Measurements from ENCODE around the gene TRAF3IP1. TPM values are rescaled to one million over a fixed set of nuclear protein-coding genes. Genes with fewer than 3 reads are reported as not detected.

TRAF3IP1 gene
- total RNA-seq, 1 experiment from 2014 or later = 3.9 TPM

DNA sequence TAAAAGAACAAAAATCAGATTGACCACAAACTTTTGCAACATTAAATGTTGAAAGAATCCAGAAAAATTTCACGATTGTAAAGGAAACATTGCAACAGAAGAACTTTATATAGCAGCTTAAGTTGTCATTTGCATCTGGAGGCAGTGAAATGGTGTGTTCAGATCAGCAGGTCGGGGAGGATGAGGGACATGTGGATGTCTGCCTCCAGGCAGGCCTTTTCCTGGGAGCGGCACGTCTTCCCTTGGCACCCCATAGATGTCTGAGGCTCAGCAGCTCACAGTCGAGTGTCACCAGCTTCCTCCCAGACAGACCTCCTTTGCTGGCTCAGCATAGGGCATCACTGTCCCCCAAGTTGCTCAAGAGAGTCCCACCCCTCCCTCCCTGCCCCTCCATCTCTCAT lies 62.1 kb downstream of the TRAF3IP1 start:
- Histone ChIP-seq H3K36me3 (replicated peaks; ENCODE audit: control insufficient read depth, insufficient read depth, low read length) (no peaks in the 10 kb centered on the region; the same call in 1 of the 2 replicates), H3K4me3 (ENCODE audit: insufficient read depth, low read depth, low read length) (no peak overlapping the region), H3K27me3 (ENCODE audit: control insufficient read depth, insufficient read depth, low read length) (no peaks in the 10 kb centered on the region)
- no peak for DNase-seq

DNA sequence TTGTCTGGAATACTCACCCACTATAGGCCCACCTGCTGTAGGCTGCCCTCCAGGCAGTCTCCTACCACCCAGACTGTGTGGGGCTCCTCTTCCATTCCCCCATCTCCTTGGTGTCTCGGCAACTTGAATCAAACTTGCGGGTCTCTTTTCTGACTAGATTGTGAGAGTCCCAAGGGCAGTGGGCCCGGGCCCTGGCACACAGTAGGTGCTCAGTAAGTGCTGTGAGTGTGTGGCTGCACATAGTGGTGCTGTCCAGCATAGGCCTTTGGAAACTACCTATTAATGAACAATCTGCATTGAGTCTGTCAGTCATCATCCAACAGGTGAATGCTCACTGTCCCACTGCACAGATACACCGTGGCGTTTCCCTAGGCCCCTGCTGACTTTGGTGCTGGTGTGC lies 62.8 kb downstream of the TRAF3IP1 start:
- no peak overlapping the region for H3K4me3 ChIP-seq (ENCODE audit: insufficient read depth, low read depth, low read length)
- DNase-seq = no peak
- H3K36me3 ChIP-seq (replicated peaks; ENCODE audit: control insufficient read depth, insufficient read depth, low read length) = no peaks in the 10 kb centered on the region; the same call in 1 of the 2 replicates
- H3K27me3 ChIP-seq (ENCODE audit: control insufficient read depth, insufficient read depth, low read length) = no peaks in the 10 kb centered on the region

DNA sequence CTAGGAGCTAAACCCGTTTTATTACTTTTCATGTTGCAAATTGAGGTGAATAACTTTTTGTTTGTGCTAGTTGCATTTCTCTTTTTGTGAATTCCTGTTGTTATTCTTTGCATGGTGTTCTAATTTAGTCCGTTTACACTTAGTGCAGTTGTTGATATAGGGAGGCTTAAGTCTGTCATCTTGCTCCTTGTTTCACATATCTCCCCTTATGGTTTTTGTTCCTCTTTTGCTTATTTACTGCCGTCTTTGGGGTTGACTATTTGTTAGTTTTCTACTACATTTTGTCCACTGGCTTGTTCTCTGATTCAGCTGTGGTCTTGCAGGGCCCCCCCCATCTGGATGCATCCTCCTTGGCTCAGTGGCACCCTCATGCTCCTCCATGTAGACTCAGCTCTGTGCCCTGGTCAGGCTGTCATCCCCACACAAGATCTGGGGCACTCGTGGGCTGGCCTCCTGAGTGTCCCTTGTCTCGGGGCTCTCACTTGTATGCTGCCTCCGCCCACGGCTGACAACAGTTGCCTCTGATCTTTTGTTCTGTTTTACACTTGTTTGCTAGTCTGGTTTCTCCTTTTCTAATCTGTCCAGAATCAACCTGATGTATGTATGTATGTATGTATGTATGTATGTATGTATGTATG lies 63.5 kb downstream of the TRAF3IP1 start:
- Histone ChIP-seq H3K27me3 (ENCODE audit: control insufficient read depth, insufficient read depth, low read length) (no peaks in the 10 kb centered on the region), H3K36me3 (replicated peaks; ENCODE audit: control insufficient read depth, insufficient read depth, low read length) (no peaks in the 10 kb centered on the region; the same call in 1 of the 2 replicates), H3K4me3 (ENCODE audit: insufficient read depth, low read depth, low read length) (no peak overlapping the region)
- DNase-seq = no peak

DNA sequence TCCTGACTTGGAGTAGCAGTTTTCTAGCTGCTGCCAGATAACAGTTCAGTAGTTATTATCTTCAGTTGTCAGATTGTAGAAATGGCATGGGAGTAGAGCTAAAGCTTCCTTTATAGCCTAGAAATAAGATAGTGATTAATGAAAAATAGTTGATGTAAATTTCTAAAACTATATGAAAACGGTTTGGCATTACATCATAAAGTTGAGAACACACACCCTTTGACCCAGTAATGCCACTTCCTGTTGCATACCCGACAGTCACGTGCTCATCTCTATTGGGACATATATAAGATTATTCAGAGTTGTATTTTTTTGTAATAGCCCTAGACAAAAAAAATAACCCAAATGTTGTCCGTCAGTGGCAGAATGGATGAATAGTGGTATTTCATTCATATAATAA lies 67.0 kb downstream of the TRAF3IP1 start:
- Histone ChIP-seq H3K27me3 (ENCODE audit: control insufficient read depth, insufficient read depth, low read length) (no peaks in the 10 kb centered on the region), H3K36me3 (replicated peaks; ENCODE audit: control insufficient read depth, insufficient read depth, low read length) (no peaks in the 10 kb centered on the region), H3K4me3 (ENCODE audit: insufficient read depth, low read depth, low read length) (no peak overlapping the region)
- DNase-seq = no peak

DNA sequence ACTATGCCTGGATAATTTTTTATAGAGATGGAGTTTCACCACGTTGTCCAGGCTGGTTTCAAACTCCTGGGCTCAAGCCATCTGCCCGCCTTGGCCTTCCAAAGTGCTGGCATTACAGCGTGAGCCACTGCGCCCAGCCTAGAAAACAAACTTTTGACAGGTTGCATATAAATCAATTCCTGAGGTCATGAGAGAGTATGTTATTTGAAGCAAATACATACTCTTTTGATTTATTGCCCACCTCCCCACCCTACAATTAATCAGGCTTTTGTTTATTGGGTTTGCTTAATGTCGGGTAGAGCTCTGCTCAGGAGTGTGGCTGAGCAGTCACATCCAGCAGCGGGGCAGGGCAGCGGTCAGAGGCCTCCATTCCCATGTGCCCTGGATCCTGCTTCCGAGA lies 68.5 kb downstream of the TRAF3IP1 start:
- Histone ChIP-seq H3K27me3 (ENCODE audit: control insufficient read depth, insufficient read depth, low read length) (no peaks in the 10 kb centered on the region), H3K36me3 (replicated peaks; ENCODE audit: control insufficient read depth, insufficient read depth, low read length) (no peaks in the 10 kb centered on the region), H3K4me3 (ENCODE audit: insufficient read depth, low read depth, low read length) (no peak overlapping the region)
- no peak for DNase-seq

DNA sequence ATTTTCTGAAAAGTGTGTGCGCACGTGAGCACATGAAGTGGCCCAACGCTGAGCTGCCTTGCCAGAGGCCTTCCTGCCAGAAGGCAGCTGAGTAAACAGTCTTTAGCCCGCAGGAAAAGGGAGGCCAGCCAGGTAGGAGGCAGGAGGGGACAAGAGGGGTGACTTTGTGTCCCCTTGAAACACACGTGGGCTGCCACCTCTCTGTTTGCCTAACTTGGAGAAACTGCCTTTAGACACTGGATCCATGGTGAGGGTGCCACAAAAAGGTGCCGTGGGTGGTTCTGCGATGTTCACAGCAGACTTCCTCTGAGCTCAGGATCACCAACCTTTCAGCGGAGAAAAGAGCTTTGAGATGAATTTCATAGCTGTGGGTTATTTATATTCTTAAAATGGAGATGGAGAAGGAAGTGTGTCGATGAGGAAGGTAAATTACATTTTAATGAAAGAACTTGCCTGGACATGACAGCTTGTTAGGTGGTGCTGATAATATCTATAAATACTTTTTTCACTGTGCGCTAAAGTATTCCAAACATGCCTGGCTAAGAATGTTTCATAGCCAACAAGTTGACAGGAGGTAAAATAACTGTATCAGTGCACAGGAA lies 69.8 kb downstream of the TRAF3IP1 start:
- Histone ChIP-seq H3K36me3 (replicated peaks; ENCODE audit: control insufficient read depth, insufficient read depth, low read length) (no peaks in the 10 kb centered on the region), H3K27me3 (ENCODE audit: control insufficient read depth, insufficient read depth, low read length) (no peaks in the 10 kb centered on the region), H3K4me3 (ENCODE audit: insufficient read depth, low read depth, low read length) (no peak overlapping the region)
- no peak for DNase-seq

DNA sequence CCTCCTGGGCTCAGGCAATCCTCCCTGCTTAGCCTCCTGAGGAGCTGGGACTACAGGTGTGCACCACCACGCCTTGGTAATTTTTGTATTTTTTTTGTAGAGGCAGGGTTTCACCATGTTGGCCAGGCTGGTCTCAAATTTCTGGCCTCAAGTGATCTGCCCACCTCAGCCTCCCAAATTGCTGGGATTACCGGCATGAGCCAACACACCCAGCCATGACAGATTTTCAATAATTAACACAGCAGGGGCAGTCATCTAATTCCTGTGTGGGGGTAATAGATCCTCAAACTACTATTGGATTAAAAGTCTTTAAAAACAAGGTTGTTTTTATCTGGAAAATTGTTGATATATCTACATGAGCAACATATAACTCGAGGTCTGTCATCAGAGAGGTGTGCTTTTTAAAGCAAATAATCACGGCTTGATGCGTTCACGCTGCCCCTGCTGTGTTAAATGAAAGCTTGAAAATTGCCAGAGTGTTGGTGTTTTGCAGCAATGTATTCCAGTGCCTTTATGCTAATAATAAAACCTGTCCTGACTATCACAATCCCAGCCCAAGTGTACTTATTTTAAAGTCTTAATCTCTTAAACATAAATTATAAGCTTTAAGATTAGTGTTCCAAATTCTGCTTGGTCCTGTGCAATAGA lies 70.8 kb downstream of the TRAF3IP1 start:
- H3K27me3 ChIP-seq (ENCODE audit: control insufficient read depth, insufficient read depth, low read length) = no peaks in the 10 kb centered on the region
- no peak for DNase-seq
- H3K36me3 ChIP-seq (replicated peaks; ENCODE audit: control insufficient read depth, insufficient read depth, low read length) = no peaks in the 10 kb centered on the region
- no peak overlapping the region for H3K4me3 ChIP-seq (ENCODE audit: insufficient read depth, low read depth, low read length)

DNA sequence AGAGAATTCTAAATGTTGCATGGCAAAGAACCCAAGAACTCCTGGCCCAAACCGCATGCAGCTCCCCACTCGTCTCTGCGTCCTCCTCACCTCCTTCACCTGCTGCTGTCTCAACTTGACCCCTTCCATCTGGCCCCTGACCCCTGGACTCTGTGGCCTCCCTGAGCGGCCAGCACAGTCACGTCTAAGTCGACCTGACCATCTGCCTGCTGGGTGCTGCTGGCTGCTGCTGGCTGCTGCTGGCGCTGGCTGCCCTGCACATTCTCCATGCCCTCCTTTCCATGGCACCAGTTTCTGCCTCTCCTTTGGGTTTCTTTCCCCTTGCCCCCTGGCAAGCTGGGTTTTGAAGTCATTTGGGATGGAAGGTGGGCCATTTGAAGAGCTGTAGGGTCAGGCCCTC lies 76.3 kb downstream of the TRAF3IP1 start:
- H3K4me3 ChIP-seq (ENCODE audit: insufficient read depth, low read depth, low read length) = no peak overlapping the region
- no peaks in the 10 kb centered on the region; the same call in 1 of the 2 replicates for H3K36me3 ChIP-seq (replicated peaks; ENCODE audit: control insufficient read depth, insufficient read depth, low read length)
- H3K27me3 ChIP-seq (ENCODE audit: control insufficient read depth, insufficient read depth, low read length) = no peaks in the 10 kb centered on the region
- DNase-seq = no peak

DNA sequence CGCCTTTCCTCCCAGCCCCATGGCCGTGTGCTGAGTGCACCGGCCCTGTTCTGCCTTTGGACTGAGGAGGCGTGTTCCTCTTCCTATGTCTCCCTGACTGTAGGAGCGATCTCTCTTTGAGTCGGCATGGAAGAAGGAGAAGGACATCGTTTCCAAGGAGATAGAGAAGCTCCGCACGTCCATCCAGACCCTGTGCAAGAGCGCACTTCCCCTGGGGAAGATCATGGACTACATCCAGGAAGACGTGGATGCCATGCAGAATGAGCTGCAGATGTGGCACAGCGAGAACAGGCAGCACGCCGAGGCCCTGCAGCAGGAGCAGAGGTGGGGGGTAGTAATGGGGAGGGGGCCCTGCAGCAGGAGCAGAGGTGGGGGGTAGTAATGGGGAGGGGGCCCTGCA lies 77.0 kb downstream of the TRAF3IP1 start:
- peak; percentile 38 for DNase-seq
- Histone ChIP-seq H3K36me3 (replicated peaks; ENCODE audit: control insufficient read depth, insufficient read depth, low read length) (no peaks in the 10 kb centered on the region; the same call in 1 of the 2 replicates), H3K27me3 (ENCODE audit: control insufficient read depth, insufficient read depth, low read length) (no peaks in the 10 kb centered on the region), H3K4me3 (ENCODE audit: insufficient read depth, low read depth, low read length) (no peak overlapping the region)

DNA sequence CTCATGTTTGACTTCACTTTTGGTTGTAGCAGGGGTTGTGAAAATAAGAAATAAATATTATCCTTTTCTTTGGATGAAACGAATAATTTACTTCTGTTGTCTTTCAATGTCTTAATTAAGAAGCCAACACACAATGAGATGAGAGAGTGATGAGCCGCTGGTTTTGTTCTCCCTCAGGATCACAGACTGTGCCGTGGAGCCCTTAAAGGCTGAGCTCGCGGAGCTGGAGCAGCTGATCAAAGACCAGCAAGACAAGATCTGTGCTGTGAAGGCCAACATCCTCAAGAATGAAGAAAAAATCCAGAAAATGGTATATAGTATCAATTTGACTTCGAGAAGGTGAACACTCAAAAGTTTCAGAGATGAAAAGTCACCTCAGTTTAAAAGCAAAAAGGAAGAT lies 78.3 kb downstream of the TRAF3IP1 start:
- no peak overlapping the region for H3K4me3 ChIP-seq (ENCODE audit: insufficient read depth, low read depth, low read length)
- no peaks in the 10 kb centered on the region; the same call in 1 of the 2 replicates for H3K36me3 ChIP-seq (replicated peaks; ENCODE audit: control insufficient read depth, insufficient read depth, low read length)
- no peak for DNase-seq
- H3K27me3 ChIP-seq (ENCODE audit: control insufficient read depth, insufficient read depth, low read length) = no peaks in the 10 kb centered on the region

DNA sequence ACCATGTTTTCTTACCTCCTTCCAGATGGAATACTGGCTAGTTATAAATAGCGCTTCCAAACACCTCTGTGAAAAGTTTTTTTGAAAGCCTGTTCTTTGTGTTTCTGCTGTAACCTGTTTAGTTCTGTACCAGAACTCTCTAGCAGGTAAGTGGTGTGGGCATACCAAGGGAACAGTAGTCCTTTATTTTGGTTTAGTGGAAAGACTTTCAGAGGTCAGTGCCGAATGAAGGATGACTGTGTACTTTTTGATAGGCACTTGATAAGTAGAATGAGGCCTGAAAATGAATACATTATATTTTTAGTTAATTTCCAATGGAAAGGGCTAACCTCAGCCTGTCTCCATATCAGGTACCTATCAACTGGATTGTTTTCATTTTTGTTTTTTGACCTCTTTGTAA lies 78.8 kb downstream of the TRAF3IP1 start:
- Histone ChIP-seq H3K36me3 (replicated peaks; ENCODE audit: control insufficient read depth, insufficient read depth, low read length) (no peaks in the 10 kb centered on the region; the same call in 1 of the 2 replicates), H3K27me3 (ENCODE audit: control insufficient read depth, insufficient read depth, low read length) (no peaks in the 10 kb centered on the region), H3K4me3 (ENCODE audit: insufficient read depth, low read depth, low read length) (no peak overlapping the region)
- DNase-seq = no peak

DNA sequence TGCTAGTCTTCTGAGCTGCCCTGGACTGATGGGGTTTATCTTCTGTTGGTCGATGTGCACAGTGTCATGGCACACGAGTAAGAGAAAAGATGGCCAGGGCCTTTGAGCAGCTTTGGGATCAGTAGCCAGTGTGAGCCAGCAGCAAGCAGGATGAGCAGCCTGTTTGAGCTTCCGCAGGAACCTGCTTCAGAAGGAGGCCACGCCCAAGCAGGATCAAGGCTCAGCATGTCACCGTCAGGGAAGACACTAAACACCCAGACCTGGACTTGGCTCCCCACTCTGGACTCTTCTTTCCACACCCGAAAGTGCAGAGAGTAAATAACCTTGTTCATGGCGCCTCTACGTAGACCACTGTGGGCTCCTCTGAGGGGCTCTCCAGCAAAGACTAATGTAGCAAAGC lies 81.2 kb downstream of the TRAF3IP1 start:
- no peaks in the 10 kb centered on the region for H3K27me3 ChIP-seq (ENCODE audit: control insufficient read depth, insufficient read depth, low read length)
- no peaks in the 10 kb centered on the region; the same call in 1 of the 2 replicates for H3K36me3 ChIP-seq (replicated peaks; ENCODE audit: control insufficient read depth, insufficient read depth, low read length)
- no peak for DNase-seq
- H3K4me3 ChIP-seq (ENCODE audit: insufficient read depth, low read depth, low read length) = no peak overlapping the region

DNA sequence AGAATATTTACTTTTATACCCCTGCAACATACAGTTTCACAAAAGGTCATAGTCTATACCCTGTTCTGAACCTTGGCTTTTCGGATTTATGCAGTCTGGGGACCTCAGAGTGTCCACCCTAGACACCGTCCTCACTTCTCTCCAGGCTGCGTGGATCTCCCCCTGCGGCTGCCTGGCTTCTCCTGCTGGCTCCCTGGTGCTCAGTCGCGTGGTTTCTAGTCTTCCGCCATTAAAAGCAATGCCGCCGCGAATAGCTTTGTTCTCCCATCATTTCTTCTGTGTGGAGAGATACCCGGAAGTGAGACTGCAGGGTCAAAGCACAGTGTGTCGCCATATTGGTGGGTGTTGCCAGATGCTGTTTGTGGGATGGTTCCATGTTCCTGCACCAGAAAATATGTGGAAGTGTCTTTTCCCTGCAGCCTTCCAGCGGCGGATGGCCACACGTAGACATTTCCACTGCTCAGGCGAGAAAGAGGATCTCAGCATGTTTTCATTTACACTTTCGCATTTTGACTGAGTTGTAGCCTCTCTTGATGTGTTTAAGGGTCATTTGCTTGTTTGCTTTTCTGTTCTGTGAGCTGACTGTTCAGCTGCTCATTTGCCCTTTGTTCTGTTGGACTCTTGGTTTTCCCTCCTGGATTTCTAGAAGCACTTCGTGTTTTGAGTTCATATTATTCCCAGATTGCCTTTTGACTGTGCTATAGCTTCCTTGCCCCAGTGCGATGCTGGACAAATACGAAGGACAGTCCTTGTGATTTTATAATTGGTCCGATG lies 83.5 kb downstream of the TRAF3IP1 start:
- Histone ChIP-seq H3K4me3 (ENCODE audit: insufficient read depth, low read depth, low read length) (no peak overlapping the region), H3K27me3 (ENCODE audit: control insufficient read depth, insufficient read depth, low read length) (no peaks in the 10 kb centered on the region), H3K36me3 (replicated peaks; ENCODE audit: control insufficient read depth, insufficient read depth, low read length) (no peaks in the 10 kb centered on the region; the same call in 1 of the 2 replicates)
- DNase-seq = no peak

DNA sequence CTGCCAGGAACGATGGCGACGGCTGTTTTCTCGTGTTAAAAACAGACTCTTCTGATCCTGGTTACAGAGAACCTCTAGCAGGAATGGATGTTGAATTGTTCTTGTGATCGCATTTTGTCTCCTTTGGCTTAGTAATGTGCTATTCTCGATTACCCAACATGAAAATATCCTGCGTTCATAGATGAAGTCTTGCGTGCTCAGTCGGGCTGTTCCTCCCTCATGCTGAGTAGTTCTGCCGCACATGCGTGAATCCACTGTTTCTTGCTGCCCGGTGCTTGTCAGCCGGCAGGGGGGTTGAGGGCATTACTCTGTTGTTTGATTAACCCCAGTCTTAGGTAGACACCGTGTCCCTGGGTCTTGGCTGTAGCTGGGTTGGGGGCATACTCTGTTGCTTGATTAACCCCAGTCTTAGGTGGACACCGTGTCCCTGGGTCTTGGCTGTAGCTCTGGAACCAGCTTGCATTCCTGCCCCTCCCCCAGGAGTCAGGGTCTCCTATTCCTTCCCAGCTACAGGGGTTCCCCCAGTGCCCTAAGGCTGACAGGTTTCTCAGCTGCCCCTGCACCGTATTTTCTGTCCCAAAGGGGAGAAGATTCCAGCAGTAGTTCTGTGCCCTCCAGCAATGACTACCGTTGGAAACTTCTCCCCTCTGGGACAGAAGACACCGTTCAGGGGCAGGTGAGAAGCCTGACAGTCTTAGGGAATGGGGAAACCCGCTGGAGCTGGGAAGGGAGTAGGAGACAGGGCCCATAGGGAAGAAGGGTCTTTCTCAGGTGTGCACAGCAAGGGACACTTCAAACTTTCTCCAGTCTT lies 84.3 kb downstream of the TRAF3IP1 start:
- Histone ChIP-seq H3K36me3 (replicated peaks; ENCODE audit: control insufficient read depth, insufficient read depth, low read length) (no peaks in the 10 kb centered on the region), H3K27me3 (ENCODE audit: control insufficient read depth, insufficient read depth, low read length) (no peaks in the 10 kb centered on the region), H3K4me3 (ENCODE audit: insufficient read depth, low read depth, low read length) (no peak overlapping the region)
- DNase-seq = peak; percentile 60
